GM12878 (cell line): Measurements from ENCODE around the gene SLX4IP. TPM values are rescaled to one million over a fixed set of nuclear protein-coding genes. Genes with fewer than 3 reads are reported as not detected.

Experiments used
- ATAC-seq: fragments of 200-7000 bp; cut with Tn5 transposase; 3 replicates; pipeline ENCODE4 v1.9.1; 2020; ENCODE audit warnings: mild to moderate bottlenecking, moderate library complexity
- BruUV-seq: library from RNA; stranded (reverse); fragments of 400-500 nt; replicated peaks from 2 replicates; lab custom pipeline; 2021; lab: Mats Ljungman, UMichigan
- CTCF ChIA-PET: fragments of 300-600 bp; sonication (Branson Sonifier 250); formaldehyde crosslinking; extraction: SDS; loops from one replicate; lab custom pipeline; 2021; ENCODE audit warnings: inconsistent platforms; lab: Yijun Ruan, JAX
- POLR2A ChIA-PET: fragments of 350-600 bp; formaldehyde crosslinking; extraction: SDS; loops from one replicate; lab custom pipeline; 2021; ENCODE audit warnings: inconsistent platforms; lab: Charles Lee
- RAD21 ChIA-PET: fragments of 300-600 bp; sonication (Branson Sonifier 250); formaldehyde crosslinking; loops from one replicate; lab custom pipeline; 2023; ENCODE audit warnings: antibody characterized with exemption; ENCODE audit not compliant: unreplicated experiment; lab: Charles Lee
- SMC1A ChIA-PET: fragments of 300-600 bp; sonication (Branson Sonifier 250); formaldehyde crosslinking; loops from one replicate; lab custom pipeline; 2023; ENCODE audit not compliant: unreplicated experiment, uncharacterized antibody; lab: Charles Lee
- DNase-seq: peaks from one replicate; pipeline ENCODE4 v3.0.0-alpha.2; 2011; ENCODE audit warnings: low read depth, low spot score
- FAIRE-seq: peaks from 3 replicates; lab custom pipeline; 2011; peaks lifted over from hg19 to GRCh38; lab: Jason Lieb, UNC
- H2AFZ ChIP-seq: 2 replicates; pipeline ENCODE4 v1.6.0; 2011; ENCODE audit warnings: low read depth, low read length, control low read depth; ENCODE audit not compliant: control insufficient read depth
- H3K27ac ChIP-seq: 2 replicates; pipeline ENCODE4 v1.5.1; 2011; ENCODE audit warnings: control low read depth; ENCODE audit not compliant: control insufficient read depth, insufficient read depth
- H3K27me3 ChIP-seq, 2 experiments: replicated peaks in 1 of 2; 2 replicates each; pipeline versions ENCODE4 v1.6.0 to v1.6.1; 2011; ENCODE audit warnings: low read length in 1 of 2; ENCODE audit not compliant: control insufficient read depth in 2 of 2, insufficient read depth in 2 of 2
- H3K36me3 ChIP-seq, 2 experiments: 2 replicates each; pipeline ENCODE4 v1.5.1; 2011; ENCODE audit warnings: low read length in 1 of 2; ENCODE audit not compliant: control insufficient read depth in 2 of 2, insufficient read depth in 2 of 2
- H3K4me1 ChIP-seq: 2 replicates; pipeline ENCODE4 v1.6.1; 2011; ENCODE audit warnings: mild to moderate bottlenecking, low read length, moderate library complexity, mixed read lengths; ENCODE audit not compliant: control insufficient read depth, insufficient read depth
- H3K4me2 ChIP-seq: 2 replicates; pipeline ENCODE4 v1.6.0; 2011; ENCODE audit warnings: control low read depth; ENCODE audit not compliant: control insufficient read depth, insufficient read depth
- H3K4me3 ChIP-seq: fragments of 200-600 bp; sonication (generic); 2 replicates; pipeline ENCODE4 v1.5.1; 2016
- H3K79me2 ChIP-seq: 2 replicates; pipeline ENCODE4 v1.6.0; 2011; ENCODE audit warnings: low read length; ENCODE audit not compliant: control insufficient read depth, insufficient read depth
- H3K9ac ChIP-seq: 2 replicates; pipeline ENCODE4 v1.8.0; 2011; ENCODE audit warnings: low read length, control low read depth, mixed read lengths; ENCODE audit not compliant: control insufficient read depth, insufficient read depth
- H3K9me3 ChIP-seq: replicated peaks from 3 replicates; pipeline ENCODE4 v1.5.1; 2011; ENCODE audit warnings: mild to moderate bottlenecking, low read length; ENCODE audit not compliant: control insufficient read depth, insufficient read depth
- H4K20me1 ChIP-seq: 2 replicates; pipeline ENCODE4 v1.6.0; 2011; ENCODE audit not compliant: control insufficient read depth, insufficient read depth
- ATF7 ChIP-seq: fragments of 450-650 bp; IDR thresholded peaks from 2 replicates; pipeline ENCODE4 v1.6.1; 2016; ENCODE audit warnings: low read depth, mild to moderate bottlenecking
- CEBPB ChIP-seq, 2 experiments: fragments of 150-350 bp in 1 of 2; IDR thresholded peaks; 2 replicates each; pipeline ENCODE4 v1.6.1; 2012 to 2014; ENCODE audit warnings: low read depth in 2 of 2, low read length in 2 of 2, borderline replicate concordance in 1 of 2, inconsistent platforms in 1 of 2
- FOXM1 ChIP-seq: IDR thresholded peaks from 2 replicates; pipeline ENCODE4 v1.6.1; 2012; ENCODE audit warnings: low read depth, mild to moderate bottlenecking, inconsistent platforms, low read length, moderate library complexity
- HDGF ChIP-seq: fragments of 450-650 bp; IDR thresholded peaks from 2 replicates; pipeline ENCODE4 v1.6.1; 2016; ENCODE audit warnings: antibody characterized with exemption
- MEF2B ChIP-seq: fragments of 450-650 bp; IDR thresholded peaks from 2 replicates; pipeline ENCODE4 v1.6.1; 2018; ENCODE audit warnings: mild to moderate bottlenecking, moderate library complexity; ENCODE audit not compliant: partially characterized antibody, poor library complexity, severe bottlenecking
- POLR2AphosphoS5 ChIP-seq: IDR thresholded peaks from 2 replicates; pipeline ENCODE4 v1.6.1; 2011; ENCODE audit warnings: mild to moderate bottlenecking, low read length, inconsistent platforms
- RAD21 ChIP-seq: IDR thresholded peaks from 2 replicates; pipeline ENCODE4 v1.6.1; 2011; ENCODE audit warnings: mild to moderate bottlenecking, low read depth, low read length, moderate library complexity; ENCODE audit not compliant: insufficient read depth
- SP1 ChIP-seq: IDR thresholded peaks from one replicate; pipeline ENCODE4 v1.6.1; 2011; ENCODE audit warnings: low read depth, low read length
- USF1 ChIP-seq: IDR thresholded peaks from 2 replicates; pipeline ENCODE4 v1.6.1; 2011; ENCODE audit warnings: borderline replicate concordance, low read depth, mild to moderate bottlenecking, moderate library complexity, mixed read lengths, low read length; ENCODE audit not compliant: insufficient read depth; ENCODE audit errors: extremely low read length
- USF2 ChIP-seq: IDR thresholded peaks from 2 replicates; pipeline ENCODE4 v1.6.1; 2011; ENCODE audit warnings: low read depth, low read length, improper control_type of control experiment, borderline replicate concordance
- YY1 ChIP-seq: IDR thresholded peaks from 2 replicates; pipeline ENCODE4 v1.6.1; 2011; ENCODE audit warnings: low read depth, mild to moderate bottlenecking, low read length
- ZNF622 ChIP-seq: fragments of 450-650 bp; IDR thresholded peaks from 2 replicates; pipeline ENCODE4 v1.6.1; 2017; ENCODE audit warnings: mild to moderate bottlenecking, inconsistent platforms
- ZNF687 ChIP-seq: fragments of 450-650 bp; IDR thresholded peaks from 2 replicates; pipeline ENCODE4 v1.6.1; 2017; ENCODE audit warnings: mild to moderate bottlenecking, moderate library complexity
- ZSCAN29 ChIP-seq: fragments of 450-650 bp; IDR thresholded peaks from 2 replicates; pipeline ENCODE4 v1.6.1; 2017; ENCODE audit warnings: mild to moderate bottlenecking, moderate library complexity
- WGBS: methylation state at CpG from one replicate; pipeline ENCODE4 v1.1.6; 2016; ENCODE audit warnings: low lambda C conversion rate; ENCODE audit not compliant: insufficient replicate concordance, insufficient coverage; ENCODE audit errors: missing lambda C conversion rate; 5-methylcytosine and 5-hydroxymethylcytosine counted together
- in situ Hi-C: fragments of 300-500 bp; cut with MboI; formaldehyde crosslinking; loops from 9 replicates; pipeline ENCODE4 v1.14.3; 2018; ENCODE audit warnings: mixed read lengths
- intact Hi-C: fragments of 100-400 bp; cut with micrococcal nuclease; formaldehyde crosslinking; loops from one replicate; pipeline ENCODE4 v1.14.2; 2022; ENCODE audit not compliant: unreplicated experiment
- polyA plus RNA-seq, 11 experiments: library from polyadenylated mRNA; depleted of rRNA in 4 of 11; unstranded in 6 of 11; stranded (reverse) in 5 of 11; fragments of >200 nt; fragmentation: Nextera tagmentation in 4 of 11; fragmentation: Illumina TruSeq in 1 of 11; extraction: Ambion mirVana in 4 of 11; extraction: Trizol in 1 of 11; gene quantifications; 1 replicate in 1 of 11; 2 replicates in 10 of 11; pipeline versions ENCODE4 v1.2.1 to v1.2.3, GENCODE V29; 2011 to 2016; ENCODE audit warnings: inconsistent platforms in 2 of 11, missing spikeins in 2 of 11, low read depth in 1 of 11
- total RNA-seq, 4 experiments: library from RNA; depleted of rRNA in 3 of 4; stranded (reverse); fragments of >200 nt in 3 of 4; fragmentation: Illumina TruSeq in 1 of 4; extraction: Trizol in 1 of 4; gene quantifications; 2 replicates each; pipeline versions ENCODE4 v1.2.1 to v1.2.3, GENCODE V29; 2013 to 2021

SLX4IP gene
- total and polyA plus RNA-seq, 10 of the 15 experiments (the other 5 are each of a cell fraction or from before 2014, with no cell fraction given) = 2.2 to 11.0 (median 6.3) TPM

- TF ChIP-seq ZNF687 = no peak
- no peak for TF ChIP-seq FOXM1
- no peak for TF ChIP-seq ZSCAN29
- TF ChIP-seq ZNF622 = no peak
These were observed 235.6 kb downstream of the SLX4IP start (continued) for GRCh38 chr20:10670501-10671220.

- in situ Hi-C loops (loop anchor here (5.0 to 10.0 kb wide), 2 partner anchors 601 to 873 kb away; no protein-coding TSS in a partner anchor), intact Hi-C loops (loop anchor here (2.0 to 10.0 kb wide), 8 partner anchors 119 to 785 kb away; no protein-coding TSS in a partner anchor)
- Histone ChIP-seq H3K27ac (peak overlapping the region; percentile 66), H3K4me1 (peaks cover 27% of the 10 kb centered on the region), H3K9me3 (no peaks in the 10 kb centered on the region), H3K79me2 (peaks cover 10% of the 10 kb centered on the region), H2AFZ (no peak overlapping the region; the same call in 1 of the 2 replicates), H3K36me3 (no peaks in the 10 kb centered on the region; a peak in 2 of 4 replicates), H4K20me1 (no peaks in the 10 kb centered on the region), H3K4me3 (peak overlapping the region; percentile 81), H3K27me3 (peaks cover 0 to 5% of the 10 kb centered on the region in 2 experiments; a peak in 2 of 4 replicates), H3K4me2 (peak overlapping the region; percentile 32), H3K9ac (peak overlapping the region; percentile 52)
- peak; percentile 69 for DNase-seq
- ChIA-PET POLR2A (interaction anchor here (0.6 to 1.1 kb wide), 8 partner anchors 113 to 600 kb away, joined by 3 to 5 read pairs (median 3); partner anchors contain the start of gene MKKS), RAD21 (interaction anchor here (0.5 to 3.6 kb wide), 23 partner anchors 9 to 873 kb away, joined by 3 to 30 read pairs (median 4); partner anchors contain the start of genes MKKS and SLX4IP), SMC1A (interaction anchor here (0.6 to 2.3 kb wide), 31 partner anchors 12 to 878 kb away, joined by 3 to 15 read pairs (median 5); partner anchors contain the start of gene SLX4IP), CTCF (interaction anchor here (0.6 to 2.6 kb wide), 29 partner anchors 12 to 602 kb away, joined by 3 to 14 read pairs (median 4); partner anchors contain the start of genes MKKS and SLX4IP)
- 4% methylated on average over 13 of the region's 13 CpGs for WGBS
- FAIRE-seq = no peak
- ATAC-seq = peak; percentile 63
- TSS peak; percentile 76 for BruUV-seq
- TF ChIP-seq MEF2B (peak; percentile 15), HDGF (peak; percentile 76), RAD21 (peak; percentile 33; the same call in 1 of the 2 replicates), CEBPB (IDR thresholded peaks at IDR 0.05; ENCODE audit: borderline replicate concordance in 1 of 2, low read depth in 2 of 2, low read length in 2 of 2) (no peak), SP1 (no peak), ATF7 (peak; percentile 34; the same call in 1 of the 2 replicates), POLR2AphosphoS5 (peak; percentile 56; the same call in 1 of the 2 replicates), USF1 (peak; percentile 72), YY1 (peak; percentile 69), USF2 (peak; percentile 60)
These were observed 236.3 kb downstream of the SLX4IP start for GRCh38 chr20:10671221-10671918.
